WI38 (cell line): Measurements from ENCODE around the gene MAMLD1.

Experiments used
- H3K4me3 ChIP-seq: 2 replicates; pipeline ENCODE4 v1.5.1; 2011; ENCODE audit warnings: low read depth, mild to moderate bottlenecking, control low read depth, low read length
- TF ChIP-seq, protein P1 (sequence below): IDR thresholded peaks from 2 replicates; pipeline ENCODE4 v1.5.1; 2012; ENCODE audit warnings: low read depth, mild to moderate bottlenecking, control low read depth, low read length

The MAMLD1 gene

DNA sequence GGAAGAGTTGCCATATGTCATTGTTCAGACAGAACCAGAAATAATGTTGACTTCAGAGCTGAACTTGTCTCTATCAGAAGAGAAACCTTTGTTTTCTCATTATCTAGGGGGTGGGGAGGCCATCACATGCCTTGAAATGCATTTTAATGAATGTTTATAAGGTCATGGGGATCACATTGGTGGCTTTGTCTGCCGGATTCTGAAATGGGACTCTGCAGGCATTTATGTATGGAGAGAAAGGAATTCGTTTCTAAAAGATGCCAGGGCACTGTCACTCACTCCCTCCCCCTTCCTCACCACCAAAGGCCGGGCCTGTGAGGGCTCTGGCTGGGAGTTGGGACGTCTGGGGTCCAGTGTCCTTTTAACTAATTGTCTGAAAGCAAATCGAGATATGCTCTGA lies 102.2 kb downstream of the MAMLD1 start:
- TF ChIP-seq, protein P1, sequence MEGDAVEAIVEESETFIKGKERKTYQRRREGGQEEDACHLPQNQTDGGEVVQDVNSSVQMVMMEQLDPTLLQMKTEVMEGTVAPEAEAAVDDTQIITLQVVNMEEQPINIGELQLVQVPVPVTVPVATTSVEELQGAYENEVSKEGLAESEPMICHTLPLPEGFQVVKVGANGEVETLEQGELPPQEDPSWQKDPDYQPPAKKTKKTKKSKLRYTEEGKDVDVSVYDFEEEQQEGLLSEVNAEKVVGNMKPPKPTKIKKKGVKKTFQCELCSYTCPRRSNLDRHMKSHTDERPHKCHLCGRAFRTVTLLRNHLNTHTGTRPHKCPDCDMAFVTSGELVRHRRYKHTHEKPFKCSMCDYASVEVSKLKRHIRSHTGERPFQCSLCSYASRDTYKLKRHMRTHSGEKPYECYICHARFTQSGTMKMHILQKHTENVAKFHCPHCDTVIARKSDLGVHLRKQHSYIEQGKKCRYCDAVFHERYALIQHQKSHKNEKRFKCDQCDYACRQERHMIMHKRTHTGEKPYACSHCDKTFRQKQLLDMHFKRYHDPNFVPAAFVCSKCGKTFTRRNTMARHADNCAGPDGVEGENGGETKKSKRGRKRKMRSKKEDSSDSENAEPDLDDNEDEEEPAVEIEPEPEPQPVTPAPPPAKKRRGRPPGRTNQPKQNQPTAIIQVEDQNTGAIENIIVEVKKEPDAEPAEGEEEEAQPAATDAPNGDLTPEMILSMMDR = no peak

GRCh38 chrX:150465881-150466775 lies 103.0 kb downstream of the MAMLD1 start:
- TF ChIP-seq, protein P1 = no peak
- no peak overlapping the region for H3K4me3 ChIP-seq

More for the DNA sequence above, 102.2 kb downstream of the MAMLD1 start:
- H3K4me3 ChIP-seq = no peak overlapping the region

GRCh38 chrX:150472306-150472705 lies 109.2 kb downstream of the MAMLD1 start:
- TF ChIP-seq, protein P1 = no peak
- H3K4me3 ChIP-seq = no peak overlapping the region

DNA sequence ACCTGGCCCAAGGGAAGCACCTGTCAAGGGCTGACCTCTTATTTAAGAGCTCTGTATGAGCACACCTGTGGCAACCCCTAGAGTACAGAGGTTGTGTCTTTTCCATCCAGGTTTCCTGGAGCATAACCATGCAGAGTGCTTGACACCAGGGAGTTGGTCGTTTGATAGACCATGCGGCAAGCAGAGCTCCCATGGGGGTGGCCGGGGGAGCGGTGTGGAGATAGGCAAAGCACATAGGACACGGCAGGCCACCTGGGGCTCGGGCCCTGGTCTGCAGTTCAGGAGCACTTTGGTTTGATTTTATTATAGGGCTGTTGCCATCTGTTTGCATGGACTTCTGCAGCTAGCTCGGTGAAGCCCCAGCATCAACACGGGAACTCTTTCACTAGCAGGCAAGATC lies 110.3 kb downstream of the MAMLD1 start:
- TF ChIP-seq, protein P1 = no peak
- no peak overlapping the region for H3K4me3 ChIP-seq

DNA sequence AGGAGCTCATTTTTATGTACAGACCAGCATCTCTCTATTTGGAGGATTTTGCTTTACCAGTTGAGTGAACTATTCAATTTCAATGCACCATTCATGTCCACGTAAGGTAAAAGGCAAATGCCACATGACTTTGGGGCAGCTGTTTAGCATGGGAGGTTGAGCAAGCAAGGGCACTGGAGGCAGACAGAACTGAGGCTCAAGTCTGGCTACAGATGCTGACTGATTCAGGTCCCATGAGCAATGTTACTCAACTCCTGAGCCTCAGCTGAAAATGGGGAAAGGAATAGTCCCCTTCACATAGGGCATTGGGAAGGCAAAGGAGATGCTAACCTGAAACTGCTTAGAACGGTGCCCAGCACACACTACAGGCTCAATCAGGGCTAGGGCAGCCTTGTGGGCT lies 112.3 kb downstream of the MAMLD1 start:
- TF ChIP-seq, protein P1 = no peak
- H3K4me3 ChIP-seq = no peak overlapping the region

- H3K4me3 ChIP-seq = no peak overlapping the region
- TF ChIP-seq, protein P1 = no peak
Measured at GRCh38 chrX:150476164-150476699, 113.1 kb downstream of the MAMLD1 start.

DNA sequence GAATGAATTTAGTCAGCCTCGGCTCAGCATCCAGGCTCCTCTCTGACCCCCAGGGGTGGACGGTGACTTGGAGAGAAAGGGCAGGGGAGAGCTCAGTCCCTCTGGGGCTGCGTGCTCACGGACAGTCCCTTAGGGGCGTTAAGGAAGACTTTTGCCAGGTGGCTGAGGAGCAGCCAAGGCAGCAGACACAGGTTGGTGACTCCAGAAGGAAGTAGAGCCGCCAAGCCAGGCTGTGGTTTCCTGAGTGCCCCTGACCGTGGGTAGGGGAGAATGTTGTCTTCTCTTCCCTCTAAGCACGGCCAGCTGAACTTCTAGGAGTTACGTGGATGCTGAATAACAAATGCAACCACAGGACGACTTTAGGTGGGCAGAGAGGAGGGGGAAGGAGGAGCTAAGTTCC lies 114.3 kb downstream of the MAMLD1 start:
- TF ChIP-seq, protein P1 = no peak
- no peak overlapping the region for H3K4me3 ChIP-seq
